CD4-positive, alpha-beta T cell treated with Interleukin-21 for 1 hour (primary cell): ENCODE data around the gene SDF2L1.
"Not testable (repeated sequence)": the region's sequence is repeated elsewhere in the genome, so short reads cannot be mapped to it uniquely, and the experiment has no call there.

Experiments used
- DNase-seq: peaks from one replicate; pipeline ENCODE4 v3.0.0-alpha.2; 2020

Gene SDF2L1

GRCh38 chr22:21665047-21665851 is 23.1 kb downstream of the SDF2L1 start:
- no peak for DNase-seq

- DNase-seq, result no peak
Observed at GRCh38 chr22:21666786-21667185, 24.7 kb downstream of the SDF2L1 start.

- no peak for DNase-seq
Observed at GRCh38 chr22:21669026-21669425, 26.9 kb downstream of the SDF2L1 start.

GRCh38 chr22:21672107-21672629 is 30.1 kb downstream of the SDF2L1 start:
- no peak for DNase-seq

- DNase-seq, result no peak
Observed at GRCh38 chr22:21673534-21674321, 31.6 kb downstream of the SDF2L1 start.

GRCh38 chr22:21674638-21675245 is 32.6 kb downstream of the SDF2L1 start:
- no peak for DNase-seq

GRCh38 chr22:21677606-21678443 is 35.7 kb downstream of the SDF2L1 start:
- DNase-seq, result no peak

- not testable (repeated sequence) for DNase-seq
Observed at GRCh38 chr22:21678842-21679241, 36.7 kb downstream of the SDF2L1 start.

- DNase-seq, result no peak
Observed at GRCh38 chr22:21679383-21679782, 37.3 kb downstream of the SDF2L1 start.

GRCh38 chr22:21680830-21681565 is 38.9 kb downstream of the SDF2L1 start:
- no peak for DNase-seq

- no peak for DNase-seq
Observed at GRCh38 chr22:21681566-21682370, 39.7 kb downstream of the SDF2L1 start.

- DNase-seq, result no peak
Observed at GRCh38 chr22:21682385-21683175, 40.5 kb downstream of the SDF2L1 start.

- DNase-seq, result no peak
Observed at GRCh38 chr22:21683401-21683811, 41.3 kb downstream of the SDF2L1 start.

- DNase-seq, result no peak
Observed at GRCh38 chr22:21684492-21685163, 42.5 kb downstream of the SDF2L1 start.

GRCh38 chr22:21685164-21685513 is 43.0 kb downstream of the SDF2L1 start:
- no peak for DNase-seq

- DNase-seq, result no peak
Observed at GRCh38 chr22:21686193-21686608, 44.1 kb downstream of the SDF2L1 start.

- no peak for DNase-seq
Observed at GRCh38 chr22:21686634-21687393, 44.7 kb downstream of the SDF2L1 start.

- DNase-seq, result no peak
Observed at GRCh38 chr22:21687685-21688259, 45.7 kb downstream of the SDF2L1 start.
